ENCODE results near the gene NUDT21.
"Not testable (repeated sequence)": the region's sequence is repeated elsewhere in the genome, so short reads cannot be mapped to it uniquely, and the experiment has no call there.

Gene NUDT21

GRCh38 chr16:56450986-56451752, at the start of gene NUDT21, which contains the start of gene OGFOD1:
Gene NUDT21, minus strand, starts transcription at chr16:56451332. Its CDS starts 130 bp downstream, at chr16:56451202.
Gene OGFOD1, plus strand, starts transcription at chr16:56451554. Its CDS starts 59 bp downstream, at chr16:56451613.
- DNase-seq: peak; percentile 91

DNA sequence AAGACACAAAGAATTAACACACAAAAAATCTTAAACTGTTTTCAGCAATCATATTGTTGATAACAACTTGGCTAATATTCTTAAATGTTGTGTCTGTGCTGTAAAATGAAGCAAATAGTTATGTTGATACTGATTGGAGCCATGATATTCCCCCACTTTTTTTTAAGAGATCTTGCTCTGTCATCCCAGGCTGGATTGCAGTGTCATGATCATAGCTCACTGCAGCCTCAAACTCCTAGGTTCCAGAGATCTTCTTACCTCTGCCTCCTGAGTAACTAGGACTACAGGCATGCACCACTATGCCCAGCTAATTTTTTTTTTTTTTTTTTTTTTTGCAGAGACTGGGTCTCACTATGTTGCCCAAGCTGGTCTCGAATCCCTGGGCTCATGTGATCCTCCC, 42.7 kb upstream of the NUDT21 start:
- no peak for DNase-seq

- DNase-seq: no peak
Observed at GRCh38 chr16:56493126-56493525, 42.0 kb upstream of the NUDT21 start.

GRCh38 chr16:56491657-56492261, 40.6 kb upstream of the NUDT21 start:
- DNase-seq: no peak

GRCh38 chr16:56488868-56489267, 37.7 kb upstream of the NUDT21 start:
- DNase-seq: not testable (repeated sequence)

DNA sequence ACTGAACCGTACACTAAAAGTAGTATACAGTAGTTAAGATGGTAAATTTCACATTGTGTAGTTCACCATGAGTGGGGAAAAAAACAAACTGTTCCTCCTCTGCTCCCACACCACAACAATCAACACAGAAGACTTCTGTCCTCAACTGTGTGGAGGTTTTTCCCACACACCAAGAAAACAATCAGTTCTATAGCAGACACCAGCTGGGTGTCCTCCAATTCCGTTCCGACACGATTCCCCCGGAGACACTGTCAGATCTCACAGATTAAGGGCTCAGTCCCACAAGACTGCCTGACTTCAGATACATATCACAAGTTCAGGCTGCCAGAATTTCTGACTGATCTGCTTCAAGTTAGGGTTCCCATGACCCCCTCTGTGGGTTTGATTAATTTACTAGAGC, 36.9 kb upstream of the NUDT21 start:
- DNase-seq: no peak

GRCh38 chr16:56483394-56483793, 32.3 kb upstream of the NUDT21 start:
- DNase-seq: no peak

- DNase-seq: no peak
Observed at GRCh38 chr16:56482683-56483236, 31.6 kb upstream of the NUDT21 start.

- no peak for DNase-seq
Observed at GRCh38 chr16:56481468-56482122, 30.5 kb upstream of the NUDT21 start.

GRCh38 chr16:56480776-56481467, 29.8 kb upstream of the NUDT21 start:
- DNase-seq: no peak

- DNase-seq: no peak
Observed at GRCh38 chr16:56479469-56479868, 28.3 kb upstream of the NUDT21 start.

GRCh38 chr16:56478281-56479049, 27.3 kb upstream of the NUDT21 start:
- no peak for DNase-seq

DNA sequence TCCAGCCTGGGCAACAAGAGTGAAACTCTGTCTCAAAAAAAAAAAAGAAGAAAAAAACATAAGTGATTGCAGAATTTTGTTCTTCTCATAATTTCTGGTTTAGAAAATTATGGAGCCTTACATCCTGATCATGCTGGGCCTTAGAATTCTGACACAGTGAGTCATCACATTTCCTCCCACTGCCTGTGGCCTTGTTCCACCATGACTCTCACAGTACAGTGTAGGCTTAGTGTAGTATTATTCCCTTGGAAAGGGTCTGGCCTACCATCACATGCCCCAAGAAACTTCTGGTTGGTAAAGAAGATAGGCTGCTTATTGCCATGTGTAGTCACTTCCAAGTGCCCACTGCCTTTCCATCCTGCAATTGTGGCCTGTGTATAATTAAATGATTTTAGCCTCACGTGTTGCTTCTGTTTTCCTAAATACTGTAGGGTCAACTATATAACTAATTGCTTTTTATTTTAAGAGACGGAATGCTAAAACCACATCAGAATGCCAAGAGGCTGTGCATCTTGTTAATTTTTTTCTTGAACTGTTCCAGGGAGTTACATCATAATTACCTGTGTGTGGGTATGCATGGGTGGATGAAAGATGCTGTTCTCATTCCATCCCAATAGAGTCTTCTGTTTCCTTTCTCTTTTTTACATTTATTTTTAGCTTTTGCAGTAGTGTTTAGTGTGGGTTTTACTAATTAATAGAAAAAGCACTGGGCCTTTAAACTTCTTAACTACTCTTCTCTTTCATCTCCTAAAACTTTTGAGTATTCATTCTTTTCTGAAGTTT, 26.2 kb upstream of the NUDT21 start:
- DNase-seq: no peak

GRCh38 chr16:56475201-56475600, 24.1 kb upstream of the NUDT21 start:
- DNase-seq: no peak

DNA sequence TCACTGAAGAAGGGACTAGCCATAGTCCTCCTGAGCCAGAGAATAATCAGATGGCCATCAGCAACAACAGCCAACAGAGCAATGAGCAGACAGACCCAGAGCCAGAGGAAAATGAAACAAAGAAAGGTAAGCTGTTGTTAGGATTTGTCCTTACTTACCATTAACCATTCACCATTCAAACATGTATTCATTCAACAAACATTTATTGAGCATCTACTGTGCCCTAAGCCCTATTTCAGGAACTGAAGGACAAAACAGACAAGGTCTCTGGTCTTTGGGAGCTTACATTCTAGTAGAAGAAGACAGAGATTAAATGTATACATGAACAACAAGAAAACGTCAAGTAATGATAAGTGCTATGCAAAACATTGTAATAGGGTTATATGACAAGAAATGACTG, 19.5 kb upstream of the NUDT21 start:
- no peak for DNase-seq

GRCh38 chr16:56470232-56470631, 19.1 kb upstream of the NUDT21 start:
- no peak for DNase-seq

DNA sequence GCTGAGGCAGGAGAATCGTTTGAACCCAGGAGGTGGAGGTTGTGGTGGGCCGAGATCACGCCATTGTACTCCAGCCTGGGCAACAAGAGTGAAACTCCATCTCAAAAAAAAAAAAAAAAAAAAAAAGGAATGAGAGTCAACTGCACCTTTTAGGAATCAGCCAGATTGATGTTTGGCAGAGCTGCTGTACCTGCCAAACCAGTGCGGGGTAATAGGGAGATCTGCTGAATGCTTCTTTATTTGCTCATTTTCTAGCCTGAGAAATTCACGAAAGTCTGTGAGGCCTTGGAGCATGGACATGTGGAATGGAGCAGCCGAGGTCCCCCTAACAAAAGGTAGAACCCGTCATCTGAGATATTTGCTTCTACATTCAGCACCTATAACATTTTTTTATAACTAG, 18.6 kb upstream of the NUDT21 start:
- no peak for DNase-seq

GRCh38 chr16:56468800-56469199, 17.7 kb upstream of the NUDT21 start:
- no peak for DNase-seq

DNA sequence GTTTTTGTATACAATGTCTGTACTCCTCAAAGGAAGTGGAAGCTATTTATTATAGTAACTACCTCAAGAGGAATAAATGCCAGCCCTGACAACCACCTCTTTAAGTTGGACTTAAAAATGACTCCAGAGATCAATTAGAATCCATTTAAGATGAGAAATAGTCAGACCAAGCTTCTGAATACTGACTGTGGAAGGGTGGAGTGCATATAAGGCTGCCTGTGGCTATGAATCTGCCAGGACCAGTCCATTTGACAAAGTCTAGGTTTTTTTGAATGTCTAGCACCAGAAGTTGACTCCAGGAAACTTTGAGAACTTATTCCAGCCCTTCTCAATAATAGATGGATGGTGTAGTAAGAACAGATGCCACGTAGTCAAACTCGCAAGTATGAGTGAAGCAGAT, 15.2 kb upstream of the NUDT21 start:
- DNase-seq: no peak

DNA sequence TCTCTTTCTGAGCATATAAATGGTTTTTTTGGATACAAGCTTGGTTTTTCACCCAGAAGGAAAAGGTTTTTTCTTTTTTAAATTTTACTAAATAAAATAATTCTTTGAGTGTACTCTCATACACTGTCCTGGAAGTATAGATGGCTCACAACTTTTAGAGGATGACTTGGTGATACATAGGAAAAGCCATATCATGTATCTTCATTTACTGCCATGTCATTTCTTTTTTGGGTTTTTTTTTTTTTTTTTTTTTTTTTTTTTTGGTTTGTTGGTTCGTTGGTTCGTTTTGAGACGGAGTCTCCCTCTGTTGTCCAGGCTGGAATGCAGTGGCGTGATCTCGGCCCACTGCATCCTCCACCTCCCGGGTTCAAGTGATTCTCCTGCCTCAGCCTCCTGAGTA, 12.0 kb upstream of the NUDT21 start:
- DNase-seq: no peak

DNA sequence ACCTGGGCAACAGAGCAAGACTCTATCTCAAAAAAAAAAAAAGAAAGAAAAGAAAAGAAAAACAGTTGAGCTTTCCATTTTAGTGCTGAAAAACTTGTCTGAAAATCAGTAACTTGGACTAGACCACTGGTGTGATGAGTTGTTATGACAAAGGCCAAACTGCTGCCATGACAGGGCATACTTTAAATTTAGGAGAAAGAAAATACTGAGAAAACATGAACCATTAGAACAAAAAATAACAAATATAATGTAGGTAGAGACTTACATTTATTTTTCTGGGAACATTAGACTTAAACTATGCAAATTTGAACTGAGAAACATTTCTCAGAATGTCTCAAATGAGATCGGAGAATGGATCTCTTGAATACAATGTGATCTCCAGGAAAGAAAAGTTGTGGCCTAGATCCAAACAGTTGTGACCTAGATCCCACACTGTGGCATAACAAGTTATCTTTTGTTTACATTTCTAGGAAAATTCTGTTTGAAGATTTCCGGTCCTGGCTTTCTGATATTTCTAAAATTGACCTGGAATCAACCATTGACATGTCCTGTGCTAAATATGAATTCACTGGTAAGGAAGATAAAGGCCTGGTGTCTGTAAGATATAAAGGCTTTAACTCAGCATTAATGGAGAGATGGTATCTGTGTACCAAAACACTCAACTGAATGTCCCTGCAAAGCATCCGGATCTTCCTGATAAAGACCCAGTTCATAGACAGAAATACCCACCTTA, 11.1 kb upstream of the NUDT21 start:
- DNase-seq: no peak

Data from NCI-H748 treated with DMSO at 0.1 percent for 48 hours (cell line).